IMR-90 (cell line): ENCODE results near the gene SMYD1. TPM values are rescaled to one million over a fixed set of nuclear protein-coding genes. Genes with fewer than 3 reads are reported as not detected.

ENCODE experiments used
- ATAC-seq: fragments of 200-7000 bp; cut with Tn5 transposase; 2 replicates; pipeline ENCODE4 v1.9.1; 2020; ENCODE audit warnings: low read depth, mild to moderate bottlenecking, moderate library complexity
- BruUV-seq: library from RNA; stranded (reverse); fragments of 400-500 nt; replicated peaks from 2 replicates; lab custom pipeline; 2021; lab: Mats Ljungman, UMichigan
- CTCF ChIA-PET: fragments of 300-600 bp; formaldehyde crosslinking; extraction: SDS; loops from one replicate; lab custom pipeline; 2021; ENCODE audit warnings: antibody characterized with exemption; lab: Yijun Ruan, JAX
- POLR2A ChIA-PET: fragments of 300-600 bp; sonication (Branson Sonifier 250); formaldehyde crosslinking; loops from one replicate; lab custom pipeline; 2022; ENCODE audit warnings: antibody characterized with exemption; ENCODE audit not compliant: unreplicated experiment; lab: Charles Lee
- DNase-seq: peaks from one replicate; pipeline ENCODE4 v3.0.0; 2013
- H2AFZ ChIP-seq: replicated peaks from 2 replicates; pipeline ENCODE3; 2013; ENCODE audit warnings: low read length, mild to moderate bottlenecking; ENCODE audit not compliant: poor library complexity
- H2AK5ac ChIP-seq: 2 replicates; pipeline ENCODE4 v1.6.1; 2013; ENCODE audit warnings: low read depth, low read length, inconsistent platforms
- H2AK9ac ChIP-seq: replicated peaks from 2 replicates; pipeline ENCODE3; 2013; ENCODE audit warnings: mild to moderate bottlenecking, low read depth, low read length, moderate library complexity; ENCODE audit not compliant: poor library complexity
- H2BK120ac ChIP-seq: 2 replicates; pipeline ENCODE4 v1.6.1; 2013; ENCODE audit warnings: low read depth, low read length, inconsistent platforms
- H2BK15ac ChIP-seq: 3 replicates; pipeline ENCODE4 v1.6.1; 2013; ENCODE audit warnings: low read depth, low read length, inconsistent platforms
- H2BK20ac ChIP-seq: 2 replicates; pipeline ENCODE4 v1.6.1; 2013; ENCODE audit warnings: low read depth, mild to moderate bottlenecking, inconsistent platforms, low read length, moderate library complexity
- H2BK5ac ChIP-seq: 2 replicates; pipeline ENCODE4 v1.6.1; 2013; ENCODE audit warnings: mild to moderate bottlenecking, low read depth, low read length, inconsistent platforms; ENCODE audit not compliant: poor library complexity, severe bottlenecking
- H3K14ac ChIP-seq: replicated peaks from 2 replicates; pipeline ENCODE4 v1.6.1; 2013; ENCODE audit warnings: low read depth, low read length, inconsistent platforms
- H3K18ac ChIP-seq: 2 replicates; pipeline ENCODE4 v1.6.1; 2013; ENCODE audit warnings: low read depth, low read length, control low read depth
- H3K23ac ChIP-seq: 2 replicates; pipeline ENCODE4 v1.6.1; 2013; ENCODE audit warnings: low read depth, low read length, inconsistent platforms
- H3K27ac ChIP-seq: 2 replicates; pipeline ENCODE4 v1.5.1; 2013; ENCODE audit warnings: mild to moderate bottlenecking, control low read depth, low read length; ENCODE audit not compliant: insufficient read depth
- H3K27me3 ChIP-seq: 2 replicates; pipeline ENCODE4 v1.6.1; 2013; ENCODE audit warnings: low read length; ENCODE audit not compliant: control insufficient read depth, insufficient read depth
- H3K36me3 ChIP-seq: 2 replicates; pipeline ENCODE4 v1.6.1; 2013; ENCODE audit warnings: low read length, mixed read lengths; ENCODE audit not compliant: control insufficient read depth, insufficient read depth
- H3K4ac ChIP-seq: 2 replicates; pipeline ENCODE4 v1.6.1; 2013; ENCODE audit warnings: low read depth, low read length, inconsistent platforms
- H3K4me1 ChIP-seq: 2 replicates; pipeline ENCODE4 v1.6.1; 2013; ENCODE audit warnings: low read length, mixed read lengths; ENCODE audit not compliant: control insufficient read depth, insufficient read depth
- H3K4me2 ChIP-seq: 2 replicates; pipeline ENCODE4 v1.6.1; 2013; ENCODE audit warnings: low read depth, mild to moderate bottlenecking, control low read depth, low read length, moderate library complexity
- H3K4me3 ChIP-seq: 2 replicates; pipeline ENCODE4 v1.5.1; 2013; ENCODE audit warnings: low read depth, mild to moderate bottlenecking, control low read depth, low read length, moderate library complexity; ENCODE audit not compliant: insufficient read depth
- H3K56ac ChIP-seq: 2 replicates; pipeline ENCODE4 v1.6.1; 2013; ENCODE audit warnings: low read length, inconsistent platforms; ENCODE audit not compliant: insufficient read depth; ENCODE audit errors: extremely low read depth
- H3K79me1 ChIP-seq, 2 experiments: 2 replicates each; pipeline ENCODE4 v1.6.1; 2013; ENCODE audit warnings: low read length in 2 of 2, inconsistent platforms in 1 of 2, low read depth in 1 of 2
- H3K9ac ChIP-seq: 2 replicates; pipeline ENCODE4 v1.6.1; 2013; ENCODE audit warnings: low read depth, low read length, control low read depth
- H3K9me1 ChIP-seq: 2 replicates; pipeline ENCODE4 v1.6.1; 2013; ENCODE audit warnings: low read length, inconsistent platforms; ENCODE audit not compliant: insufficient read depth
- H3K9me3 ChIP-seq: 2 replicates; pipeline ENCODE4 v1.6.1; 2013; ENCODE audit warnings: low read length; ENCODE audit not compliant: control insufficient read depth, insufficient read depth
- H4K20me1 ChIP-seq: 2 replicates; pipeline ENCODE4 v1.6.1; 2013; ENCODE audit warnings: low read length, inconsistent platforms; ENCODE audit not compliant: insufficient read depth
- H4K5ac ChIP-seq: 2 replicates; pipeline ENCODE4 v1.6.1; 2013; ENCODE audit warnings: mild to moderate bottlenecking, low read depth, low read length, control low read depth
- H4K8ac ChIP-seq, 2 experiments: 2 replicates each; pipeline ENCODE4 v1.6.1; 2013; ENCODE audit warnings: low read depth in 2 of 2, low read length in 2 of 2, control low read depth in 1 of 2, inconsistent platforms in 1 of 2
- H4K91ac ChIP-seq: 2 replicates; pipeline ENCODE4 v1.6.1; 2013; ENCODE audit warnings: low read depth, low read length, inconsistent platforms; ENCODE audit not compliant: insufficient read depth
- MAFK ChIP-seq: IDR thresholded peaks from 2 replicates; pipeline ENCODE4 v1.6.1; 2012; ENCODE audit warnings: low read depth, low read length, improper control_type of control experiment
- SMC3 ChIP-seq: fragments of 150-350 bp; IDR thresholded peaks from 2 replicates; pipeline ENCODE4 v1.6.1; 2016; ENCODE audit warnings: low read depth, mild to moderate bottlenecking, antibody characterized with exemption, low read length, moderate library complexity
- WGBS, 2 experiments: methylation state at CpG; one replicate each; pipeline versions ENCODE4 v1.1.5 to v1.1.7; 2013; ENCODE audit warnings: missing lambda C conversion rate in 2 of 2; ENCODE audit not compliant: insufficient read length in 1 of 2; ENCODE audit errors: extremely low coverage in 2 of 2; 5-methylcytosine and 5-hydroxymethylcytosine counted together
- dilution Hi-C: fragments of 300-500 bp; cut with HindIII; formaldehyde crosslinking; loops from one replicate; pipeline ENCODE4 v1.14.3; 2018; ENCODE audit warnings: low sequenced_read_pairs; ENCODE audit not compliant: unreplicated experiment
- in situ Hi-C: fragments of 300-500 bp; cut with MboI; formaldehyde crosslinking; loops from 3 replicates; pipeline ENCODE4 v1.14.3; 2019; ENCODE audit warnings: low sequenced_read_pairs, inconsistent platforms, mixed read lengths
- intact Hi-C: fragments of 100-400 bp; cut with micrococcal nuclease; formaldehyde crosslinking; loops from 2 replicates; pipeline ENCODE4 v1.10.0; 2022
- polyA plus RNA-seq, 3 experiments: library from polyadenylated mRNA; depleted of rRNA; stranded (reverse); fragments of >200 nt; gene quantifications; 2 replicates each; pipeline ENCODE4 v1.2.3, GENCODE V29; 2012; ENCODE audit warnings: low replicate concordance in 1 of 3
- total RNA-seq: library from RNA; depleted of rRNA; stranded (reverse); fragments of >200 nt; gene quantifications from 2 replicates; pipeline ENCODE4 v1.2.3, GENCODE V29; 2012

The SMYD1 gene
- total and polyA plus RNA-seq, 2 of the 4 experiments (the other 2 are of a cell fraction), result not detected

- peak overlapping the region; percentile 88 for H3K27ac ChIP-seq
- BruUV-seq, result TSS peak; percentile 20
Observed at GRCh38 chr2:88053934-88054781, 13.5 kb upstream of the SMYD1 start.

More at GRCh38 chr2:88053934-88054781, 13.5 kb upstream of the SMYD1 start:
- POLR2A ChIA-PET, result no interaction called here
- Histone ChIP-seq H4K91ac (peak overlapping the region; percentile 95; the same call in 1 of the 2 replicates), H3K4ac (peak overlapping the region; percentile 92), H3K56ac (no peak overlapping the region), H3K9ac (peak overlapping the region; percentile 98), H4K8ac (peak overlapping the region; percentile 96 to 98; a peak in 3 of 4 replicates), H3K27me3 (no peaks in the 10 kb centered on the region), H2AK5ac (peak overlapping the region; percentile 81; the same call in 1 of the 2 replicates), H4K20me1 (peaks cover 3% of the 10 kb centered on the region; the same call in 1 of the 2 replicates), H3K79me1 (peaks cover 29 to 53% of the 10 kb centered on the region in 2 experiments), H2AFZ (no peak overlapping the region), H3K4me3 (peak overlapping the region; percentile 95), H2BK20ac (no peak overlapping the region), H2BK15ac (no peak overlapping the region), H3K14ac (peak overlapping the region; percentile 98), H2BK5ac (peak overlapping the region; percentile 71), H3K23ac (peak overlapping the region; percentile 99), H2AK9ac (peak overlapping the region; percentile 84), H4K5ac (peak overlapping the region; percentile 53), H3K4me1 (peaks cover 11% of the 10 kb centered on the region), H3K9me3 (no peaks in the 10 kb centered on the region), H3K36me3 (peaks cover 4% of the 10 kb centered on the region; the same call in 1 of the 2 replicates), H3K4me2 (peak overlapping the region; percentile 98), H3K18ac (no peak overlapping the region), H2BK120ac (no peak overlapping the region), H3K9me1 (peaks cover 13% of the 10 kb centered on the region)
- ATAC-seq (no peak), DNase-seq (no peak)
- in situ Hi-C loops (loop anchor here (25.0 kb wide), 1 partner anchor 608 kb away; no protein-coding TSS in a partner anchor), dilution Hi-C loops (no loop called here), intact Hi-C loops (no loop called here)
- WGBS, 2 experiments, result 66% methylated on average over 4 of the region's 10 CpGs; no CpG with 5 or more reads in 1 of the 2 experiments
- CTCF ChIA-PET, result no interaction called here
- TF ChIP-seq MAFK, result peak; percentile 36
- TF ChIP-seq SMC3, result no peak
